ENCODE results near the gene DYNC1H1.
A peak's percentile ranks its signal among the peaks of the same experiment; 100 is the strongest.

Gene DYNC1H1

DNA sequence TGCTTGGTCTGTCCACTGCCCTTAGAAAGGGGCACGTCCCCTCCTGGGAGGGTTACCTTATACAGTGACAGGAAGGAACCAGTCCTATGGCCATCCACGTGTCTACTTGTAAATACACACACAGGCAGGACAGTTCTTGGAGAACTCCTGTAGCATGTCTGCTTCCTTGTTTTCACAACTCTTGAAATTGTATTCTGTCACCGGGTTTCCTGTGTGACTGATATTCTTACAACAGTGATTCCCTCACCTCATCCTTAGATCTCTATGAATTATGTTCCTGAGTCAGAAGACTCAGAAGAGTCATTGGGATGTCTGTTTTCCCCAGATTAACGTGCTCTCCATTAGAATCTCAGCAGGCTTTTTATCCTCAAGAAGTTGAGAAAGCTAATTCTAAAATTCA, 44.1 kb upstream of the DYNC1H1 start:
- in situ Hi-C loops (cut with HindIII; ENCODE audit: low sequenced_read_pairs) = no loop called here
- TF ChIP-seq, protein P1, sequence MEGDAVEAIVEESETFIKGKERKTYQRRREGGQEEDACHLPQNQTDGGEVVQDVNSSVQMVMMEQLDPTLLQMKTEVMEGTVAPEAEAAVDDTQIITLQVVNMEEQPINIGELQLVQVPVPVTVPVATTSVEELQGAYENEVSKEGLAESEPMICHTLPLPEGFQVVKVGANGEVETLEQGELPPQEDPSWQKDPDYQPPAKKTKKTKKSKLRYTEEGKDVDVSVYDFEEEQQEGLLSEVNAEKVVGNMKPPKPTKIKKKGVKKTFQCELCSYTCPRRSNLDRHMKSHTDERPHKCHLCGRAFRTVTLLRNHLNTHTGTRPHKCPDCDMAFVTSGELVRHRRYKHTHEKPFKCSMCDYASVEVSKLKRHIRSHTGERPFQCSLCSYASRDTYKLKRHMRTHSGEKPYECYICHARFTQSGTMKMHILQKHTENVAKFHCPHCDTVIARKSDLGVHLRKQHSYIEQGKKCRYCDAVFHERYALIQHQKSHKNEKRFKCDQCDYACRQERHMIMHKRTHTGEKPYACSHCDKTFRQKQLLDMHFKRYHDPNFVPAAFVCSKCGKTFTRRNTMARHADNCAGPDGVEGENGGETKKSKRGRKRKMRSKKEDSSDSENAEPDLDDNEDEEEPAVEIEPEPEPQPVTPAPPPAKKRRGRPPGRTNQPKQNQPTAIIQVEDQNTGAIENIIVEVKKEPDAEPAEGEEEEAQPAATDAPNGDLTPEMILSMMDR (IDR thresholded peaks at IDR 0.05; ENCODE audit: low read depth, low read length) = no peak
- no peak for DNase-seq (ENCODE audit: low read depth, low spot score)
- no peak overlapping the region for H3K4me3 ChIP-seq (ENCODE audit: low read depth, low read length)

DNA sequence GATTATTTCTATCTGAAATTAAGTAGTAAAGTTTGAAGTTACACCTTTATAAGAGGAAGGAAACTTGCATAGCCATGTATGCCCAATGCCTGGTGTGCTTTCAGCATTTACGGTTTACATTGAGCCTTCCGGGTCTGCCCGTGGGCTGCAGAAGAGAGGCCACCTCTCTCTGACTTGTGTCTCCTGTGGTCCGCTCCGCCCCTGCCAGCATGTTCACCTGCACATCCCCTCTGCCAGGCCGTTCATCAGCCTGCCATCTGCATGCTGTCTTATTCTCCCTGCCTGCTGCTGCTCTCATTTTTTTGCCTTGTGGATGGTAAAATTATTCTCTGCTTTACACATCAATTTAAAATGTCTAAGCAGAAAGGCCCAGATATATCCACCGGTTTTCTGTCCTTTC, 41.5 kb upstream of the DYNC1H1 start:
- H3K4me3 ChIP-seq (ENCODE audit: low read depth, low read length) = no peak overlapping the region
- TF ChIP-seq, protein P1 (IDR thresholded peaks at IDR 0.05; ENCODE audit: low read depth, low read length) = no peak
- DNase-seq (ENCODE audit: low read depth, low spot score) = no peak
- in situ Hi-C loops (cut with HindIII; ENCODE audit: low sequenced_read_pairs) = no loop called here

DNA sequence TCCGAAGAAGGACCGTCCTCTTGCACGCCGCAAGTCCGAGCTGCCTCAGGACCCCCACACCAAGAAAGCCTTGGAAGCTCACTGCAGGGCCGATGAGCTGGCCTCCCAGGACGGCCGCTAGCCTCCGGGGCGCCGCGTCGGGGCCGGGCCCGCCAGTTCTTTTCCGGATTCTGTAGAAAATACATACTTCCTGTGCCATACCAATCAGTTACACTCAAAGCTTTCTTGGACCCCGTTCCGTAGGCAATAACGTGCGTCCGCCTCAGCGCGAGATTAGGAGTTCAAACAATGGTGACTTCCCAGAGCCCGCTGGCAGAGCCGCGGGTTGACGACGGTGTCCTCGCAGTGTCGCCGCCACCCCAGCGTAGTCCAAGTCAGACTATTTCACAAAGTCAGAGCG, 39.2 kb upstream of the DYNC1H1 start:
- no peak for DNase-seq (ENCODE audit: low read depth, low spot score)
- H3K4me3 ChIP-seq (ENCODE audit: low read depth, low read length) = no peak overlapping the region
- in situ Hi-C loops (cut with HindIII; ENCODE audit: low sequenced_read_pairs) = no loop called here
- TF ChIP-seq, protein P1 (IDR thresholded peaks at IDR 0.05; ENCODE audit: low read depth, low read length) = no peak

DNA sequence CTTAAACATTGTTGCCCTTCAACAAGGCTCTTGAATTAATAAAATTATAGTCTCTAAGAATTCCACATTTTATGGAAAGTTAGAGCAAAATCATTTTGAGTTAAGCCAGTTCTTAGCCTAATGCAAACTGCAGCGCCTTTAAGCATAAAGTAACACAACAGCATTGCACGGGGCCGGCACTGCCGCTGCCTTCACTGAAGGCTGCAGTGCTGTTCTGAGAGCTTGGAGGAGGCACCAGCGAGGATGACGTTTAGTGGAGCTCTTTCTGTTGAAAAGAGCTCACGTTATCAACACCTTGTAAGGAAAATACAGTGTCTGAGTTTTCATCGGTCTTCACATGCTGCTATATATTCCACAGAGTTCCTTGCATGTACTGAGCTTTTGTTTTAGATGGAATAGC, 38.3 kb upstream of the DYNC1H1 start:
- in situ Hi-C loops (cut with HindIII; ENCODE audit: low sequenced_read_pairs) = no loop called here
- DNase-seq (ENCODE audit: low read depth, low spot score) = no peak
- H3K4me3 ChIP-seq (ENCODE audit: low read depth, low read length) = no peak overlapping the region
- TF ChIP-seq, protein P1 (IDR thresholded peaks at IDR 0.05; ENCODE audit: low read depth, low read length) = no peak

DNA sequence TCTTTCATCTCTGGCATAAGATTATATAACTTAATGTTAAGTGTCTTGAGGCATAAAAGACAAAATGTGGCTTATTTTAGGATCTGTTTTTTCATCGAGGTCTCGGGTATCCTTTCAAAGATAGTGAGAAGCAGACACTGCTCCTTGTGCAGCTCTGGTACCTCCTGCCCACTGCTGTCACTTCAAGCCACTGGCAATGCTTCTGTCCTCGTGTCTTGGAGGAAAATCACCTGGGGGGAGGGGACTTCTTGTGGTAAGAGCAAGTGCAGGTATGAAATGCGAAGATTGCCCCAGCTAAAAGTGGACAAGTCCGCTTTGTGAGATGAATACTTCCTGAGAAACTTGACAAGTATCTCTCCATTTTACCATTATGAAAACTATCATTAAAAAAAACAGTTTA, 37.8 kb upstream of the DYNC1H1 start:
- no peak for DNase-seq (ENCODE audit: low read depth, low spot score)
- in situ Hi-C loops (cut with HindIII; ENCODE audit: low sequenced_read_pairs) = no loop called here
- H3K4me3 ChIP-seq (ENCODE audit: low read depth, low read length) = no peak overlapping the region
- TF ChIP-seq, protein P1 (IDR thresholded peaks at IDR 0.05; ENCODE audit: low read depth, low read length) = no peak

DNA sequence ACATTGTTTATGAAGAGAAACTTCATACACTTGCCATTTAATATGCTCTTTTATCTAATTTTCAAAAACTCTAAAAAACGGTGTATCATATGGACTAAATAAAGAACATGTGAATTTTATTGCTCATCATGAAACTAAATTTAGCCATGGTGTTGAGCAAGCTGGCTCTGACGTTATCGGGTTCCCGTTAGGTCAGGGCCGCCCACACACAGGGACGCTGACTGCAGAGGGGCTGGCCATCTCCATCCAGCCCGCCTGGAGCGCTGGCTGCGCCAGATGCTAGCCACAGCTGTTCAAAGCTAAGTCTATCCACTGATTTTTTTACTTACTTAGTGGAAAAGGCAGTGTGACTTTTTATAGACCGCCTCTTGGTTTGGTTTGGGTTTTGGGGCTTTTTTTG, 36.5 kb upstream of the DYNC1H1 start:
- no peak overlapping the region for H3K4me3 ChIP-seq (ENCODE audit: low read depth, low read length)
- in situ Hi-C loops (cut with HindIII; ENCODE audit: low sequenced_read_pairs) = no loop called here
- peak; percentile 90 for DNase-seq (ENCODE audit: low read depth, low spot score)
- TF ChIP-seq, protein P1 (IDR thresholded peaks at IDR 0.05; ENCODE audit: low read depth, low read length) = no peak

DNA sequence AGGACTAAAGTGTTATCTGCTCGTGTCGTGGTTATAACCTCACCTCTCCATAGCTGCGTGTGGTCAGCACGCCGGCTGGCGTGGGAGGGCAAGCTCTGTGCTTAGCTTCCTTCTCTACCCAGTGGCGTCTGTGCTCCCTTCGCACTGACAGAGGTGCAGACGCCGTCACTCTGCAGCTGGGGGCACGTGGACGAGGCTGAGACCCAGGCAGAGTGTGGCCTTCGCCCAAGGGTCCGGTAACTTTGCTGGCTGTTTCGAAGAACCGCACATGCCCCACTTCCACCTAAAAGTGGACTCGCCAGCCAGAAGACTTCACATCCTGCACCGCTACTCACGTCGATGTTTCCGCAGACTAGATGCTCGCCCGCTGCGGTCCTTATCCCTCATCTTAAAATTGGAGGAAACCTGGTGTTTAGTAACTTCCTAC, 35.9 kb upstream of the DYNC1H1 start:
- no peak overlapping the region for H3K4me3 ChIP-seq (ENCODE audit: low read depth, low read length)
- no peak for DNase-seq (ENCODE audit: low read depth, low spot score)
- TF ChIP-seq, protein P1 (IDR thresholded peaks at IDR 0.05; ENCODE audit: low read depth, low read length) = no peak
- in situ Hi-C loops (cut with HindIII; ENCODE audit: low sequenced_read_pairs) = no loop called here

All from astrocyte of the spinal cord (primary cell).